DOHH2 (cell line): ENCODE measurements around the gene H6PD.

Experiments
- EZH2phosphoT487 ChIP-seq: fragments of 200-600 bp; sonication (generic); IDR thresholded peaks from 2 replicates; pipeline ENCODE4 v1.6.1; 2017; ENCODE audit warnings: borderline replicate concordance, mild to moderate bottlenecking, antibody characterized with exemption, low read length, moderate library complexity, mixed read lengths
- TF ChIP-seq, protein P1 (sequence below): fragments of 200-600 bp; sonication (generic); IDR thresholded peaks from one replicate; pipeline ENCODE4 v1.5.1; 2014; ENCODE audit warnings: antibody characterized with exemption, mild to moderate bottlenecking, low read depth, low read length; ENCODE audit not compliant: poor library complexity, severe bottlenecking

DNA sequence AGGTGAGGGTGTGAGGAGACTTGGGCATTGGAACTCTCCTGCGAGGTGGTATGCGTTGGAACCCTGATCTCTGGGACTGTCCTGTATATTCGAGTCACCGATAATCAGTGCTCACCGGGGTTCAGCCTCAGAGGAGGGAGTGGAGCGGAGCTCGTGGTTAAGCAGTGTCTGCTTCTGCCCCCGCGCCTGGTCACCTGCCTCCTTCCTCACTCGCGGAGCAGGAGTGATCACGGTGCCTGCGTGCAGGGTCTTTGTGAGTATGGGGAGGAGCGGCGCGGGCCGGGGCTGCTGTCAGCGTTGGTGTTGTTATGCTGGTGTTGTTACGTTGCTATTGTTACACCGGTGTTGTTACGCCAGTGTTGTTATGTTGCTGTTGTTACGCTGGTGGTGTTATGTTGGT is 23.3 kb downstream of the H6PD start:
- TF ChIP-seq, protein P1, sequence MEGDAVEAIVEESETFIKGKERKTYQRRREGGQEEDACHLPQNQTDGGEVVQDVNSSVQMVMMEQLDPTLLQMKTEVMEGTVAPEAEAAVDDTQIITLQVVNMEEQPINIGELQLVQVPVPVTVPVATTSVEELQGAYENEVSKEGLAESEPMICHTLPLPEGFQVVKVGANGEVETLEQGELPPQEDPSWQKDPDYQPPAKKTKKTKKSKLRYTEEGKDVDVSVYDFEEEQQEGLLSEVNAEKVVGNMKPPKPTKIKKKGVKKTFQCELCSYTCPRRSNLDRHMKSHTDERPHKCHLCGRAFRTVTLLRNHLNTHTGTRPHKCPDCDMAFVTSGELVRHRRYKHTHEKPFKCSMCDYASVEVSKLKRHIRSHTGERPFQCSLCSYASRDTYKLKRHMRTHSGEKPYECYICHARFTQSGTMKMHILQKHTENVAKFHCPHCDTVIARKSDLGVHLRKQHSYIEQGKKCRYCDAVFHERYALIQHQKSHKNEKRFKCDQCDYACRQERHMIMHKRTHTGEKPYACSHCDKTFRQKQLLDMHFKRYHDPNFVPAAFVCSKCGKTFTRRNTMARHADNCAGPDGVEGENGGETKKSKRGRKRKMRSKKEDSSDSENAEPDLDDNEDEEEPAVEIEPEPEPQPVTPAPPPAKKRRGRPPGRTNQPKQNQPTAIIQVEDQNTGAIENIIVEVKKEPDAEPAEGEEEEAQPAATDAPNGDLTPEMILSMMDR, result no peak
- TF ChIP-seq EZH2phosphoT487, result no peak
